Measurements from ENCODE around the gene EPS8L3.
A peak's percentile ranks its signal among the peaks of the same experiment; 100 is the strongest.
"Not testable (repeated sequence)": the region's sequence is repeated elsewhere in the genome, so short reads cannot be mapped to it uniquely, and the experiment has no call there.

Gene EPS8L3

DNA sequence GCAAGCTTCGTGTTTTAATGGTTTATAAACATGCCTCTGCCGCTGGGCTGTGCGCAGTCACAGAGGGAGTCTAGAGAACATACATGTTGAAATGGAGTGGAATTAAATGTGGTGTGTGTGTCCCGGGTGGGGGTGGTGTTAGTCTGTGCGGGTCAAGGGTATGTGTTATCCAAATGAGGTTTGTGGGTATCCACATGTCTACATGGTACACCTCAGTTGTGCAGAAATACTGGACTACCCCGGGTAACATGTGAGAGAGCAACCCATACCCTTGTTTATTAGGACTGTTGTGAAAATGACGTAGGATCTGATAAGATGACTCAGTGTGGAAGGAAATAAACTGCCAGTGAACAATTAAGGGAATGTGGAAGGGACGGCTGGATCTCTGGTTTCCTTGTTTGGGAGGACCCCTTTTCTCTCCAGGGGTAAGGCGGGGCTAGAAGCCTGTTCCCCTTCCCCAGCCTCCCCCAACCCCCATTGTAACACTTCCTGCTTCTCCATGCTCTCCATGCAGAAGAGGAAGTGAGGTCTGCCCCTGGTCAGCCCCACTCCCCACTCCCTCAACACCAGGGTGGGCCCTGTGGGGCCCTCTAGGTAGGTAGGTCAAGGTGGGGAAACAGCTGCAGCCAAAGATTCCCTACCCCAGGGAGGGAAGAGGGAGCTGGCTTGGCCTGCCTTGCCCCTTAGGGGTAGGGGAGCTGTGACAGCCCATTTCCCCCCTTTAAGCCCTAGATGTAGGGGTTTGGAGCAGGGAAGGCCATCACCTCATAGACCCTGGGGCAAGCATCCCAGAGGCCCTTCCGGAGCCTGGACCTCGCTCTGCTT lies 690 bp downstream of the EPS8L3 start:
- no peak for DNase-seq

DNA sequence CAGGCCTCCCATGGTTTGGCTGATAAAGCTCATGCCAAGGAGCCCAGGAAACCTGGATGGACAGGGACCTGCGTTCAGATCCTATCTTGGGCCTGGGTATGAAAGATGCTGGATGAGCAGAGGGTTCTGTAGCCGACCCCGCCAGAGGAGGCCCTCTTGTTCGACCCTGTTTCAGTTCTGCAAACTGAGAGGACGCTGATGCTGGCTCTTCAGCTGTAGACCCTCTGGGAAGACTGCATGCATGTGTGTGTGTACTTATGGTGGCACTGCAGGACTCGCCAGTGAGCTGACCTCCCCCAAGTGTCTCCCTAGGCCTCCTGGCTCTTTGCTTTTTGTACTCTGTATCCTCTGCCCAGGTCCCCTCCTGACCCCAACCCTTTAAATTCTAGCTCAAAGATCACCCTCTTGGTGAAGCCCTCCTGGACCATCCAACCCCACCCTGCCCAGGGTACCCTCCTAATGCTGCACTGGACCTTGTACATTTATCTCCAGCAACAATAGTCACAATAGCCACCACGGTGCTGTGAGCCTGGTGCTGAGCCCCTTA lies 1.6 kb downstream of the EPS8L3 start:
- no peak for DNase-seq

DNA sequence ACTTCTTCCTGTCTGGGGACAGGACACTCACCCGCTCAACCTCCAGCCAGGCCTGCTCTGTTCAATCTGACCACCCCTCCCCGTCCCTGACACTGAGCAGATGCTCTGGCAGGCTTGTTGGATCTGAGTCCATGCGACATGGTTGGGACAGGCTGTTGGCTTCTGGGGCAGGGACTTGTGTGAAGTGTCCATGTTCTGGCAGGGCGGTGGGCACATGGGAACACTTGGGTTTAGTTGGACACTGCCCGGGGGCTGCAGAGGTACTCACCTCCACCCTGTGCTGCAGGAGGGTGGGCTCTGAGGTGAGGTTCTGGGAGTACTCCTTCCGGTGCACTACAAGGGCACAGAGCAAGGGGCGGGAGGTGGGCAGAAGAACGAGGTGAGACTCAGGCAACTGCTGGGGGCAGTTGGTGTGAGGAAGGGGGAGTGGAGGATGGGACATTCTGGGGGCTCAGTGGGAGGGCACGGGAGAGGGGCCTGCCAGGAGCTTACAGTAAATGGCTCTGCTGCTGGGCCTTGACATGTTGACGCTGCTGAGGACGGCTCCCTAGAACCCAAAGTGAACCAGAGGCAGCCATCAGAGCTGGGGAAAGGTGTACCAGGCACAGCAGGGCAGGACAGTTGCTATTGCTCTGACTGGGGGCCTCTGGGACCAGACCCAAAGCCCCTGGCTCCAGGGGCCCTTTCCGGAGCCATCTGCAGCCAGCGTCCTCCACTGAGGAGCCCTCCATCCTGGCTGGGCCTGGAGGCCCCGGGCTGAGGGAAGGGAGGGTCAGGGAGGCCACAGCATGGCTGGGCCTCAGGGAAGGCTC lies 2.3 kb downstream of the EPS8L3 start:
- DNase-seq: no peak

DNA sequence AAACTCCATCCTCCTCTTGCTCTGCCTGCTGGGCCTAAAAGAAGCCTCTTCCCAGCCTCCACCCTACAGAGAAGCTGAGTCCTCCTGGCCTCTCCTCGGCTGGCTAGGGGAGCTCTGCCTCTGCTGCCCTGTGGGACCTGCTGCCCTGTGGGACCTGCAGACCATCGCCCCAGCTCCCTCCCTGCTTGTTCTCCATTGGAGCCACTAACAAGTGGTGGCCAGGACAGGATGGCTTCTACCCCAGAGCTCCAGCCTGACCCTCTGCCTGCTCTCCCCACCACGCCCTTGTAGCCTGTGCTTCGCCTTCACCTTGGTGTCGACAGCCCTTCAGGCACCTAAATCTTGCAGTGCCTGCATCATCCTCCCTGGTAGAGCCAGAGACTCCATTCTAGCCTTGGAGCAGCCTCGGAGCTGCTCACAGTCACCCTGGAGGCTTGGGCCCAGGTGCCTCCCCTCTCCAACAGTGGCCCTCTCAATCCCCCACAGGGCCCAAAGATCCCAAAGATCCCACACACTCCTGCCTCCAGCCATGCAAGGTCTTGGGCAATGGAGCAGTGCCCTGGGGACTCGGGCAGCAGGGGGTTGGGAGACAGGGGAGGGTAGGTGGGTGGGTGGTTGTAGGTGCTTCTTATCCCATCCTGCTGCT lies 3.0 kb downstream of the EPS8L3 start:
- no peak for DNase-seq

DNA sequence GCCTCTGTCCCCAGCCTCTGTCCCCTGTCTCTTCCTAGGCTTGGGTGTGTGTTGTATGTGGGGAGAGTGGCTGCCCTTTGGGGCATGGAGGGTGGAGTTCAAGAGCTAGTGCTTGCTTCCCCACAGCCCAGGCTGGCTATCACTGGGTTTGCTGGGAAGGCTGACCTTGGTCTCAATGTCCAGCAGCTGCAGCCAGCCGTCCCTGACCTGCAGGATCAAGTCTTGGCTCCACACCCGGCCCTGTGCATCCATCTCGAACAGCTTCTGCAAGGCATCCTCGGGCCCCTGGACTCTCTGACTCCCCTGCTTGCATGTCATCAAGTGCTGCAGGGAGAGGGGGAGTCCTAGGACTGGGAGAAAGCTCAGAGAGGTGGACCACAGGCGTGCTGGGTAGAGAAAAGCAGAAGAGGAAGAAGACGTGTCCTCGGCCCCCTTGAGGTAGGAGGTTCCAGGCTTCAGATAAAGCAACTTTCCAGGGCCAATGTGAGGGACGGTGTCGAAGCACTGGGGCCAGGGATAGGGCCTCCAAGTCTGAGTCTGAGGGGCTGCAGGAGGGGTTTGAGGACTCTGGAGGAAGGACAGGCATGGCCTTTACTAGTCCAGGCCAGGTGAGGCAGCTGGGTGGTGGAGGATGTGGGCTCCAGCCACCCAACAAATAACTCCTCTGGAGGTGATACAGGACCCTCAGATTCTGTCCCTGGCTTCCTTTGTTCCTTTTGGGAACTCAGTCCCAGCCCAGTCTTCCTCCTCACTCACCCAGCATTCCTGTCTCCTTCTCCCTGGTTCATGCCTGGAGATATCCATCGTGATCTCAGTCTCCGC lies 4.0 kb downstream of the EPS8L3 start:
- no peak for DNase-seq

DNA sequence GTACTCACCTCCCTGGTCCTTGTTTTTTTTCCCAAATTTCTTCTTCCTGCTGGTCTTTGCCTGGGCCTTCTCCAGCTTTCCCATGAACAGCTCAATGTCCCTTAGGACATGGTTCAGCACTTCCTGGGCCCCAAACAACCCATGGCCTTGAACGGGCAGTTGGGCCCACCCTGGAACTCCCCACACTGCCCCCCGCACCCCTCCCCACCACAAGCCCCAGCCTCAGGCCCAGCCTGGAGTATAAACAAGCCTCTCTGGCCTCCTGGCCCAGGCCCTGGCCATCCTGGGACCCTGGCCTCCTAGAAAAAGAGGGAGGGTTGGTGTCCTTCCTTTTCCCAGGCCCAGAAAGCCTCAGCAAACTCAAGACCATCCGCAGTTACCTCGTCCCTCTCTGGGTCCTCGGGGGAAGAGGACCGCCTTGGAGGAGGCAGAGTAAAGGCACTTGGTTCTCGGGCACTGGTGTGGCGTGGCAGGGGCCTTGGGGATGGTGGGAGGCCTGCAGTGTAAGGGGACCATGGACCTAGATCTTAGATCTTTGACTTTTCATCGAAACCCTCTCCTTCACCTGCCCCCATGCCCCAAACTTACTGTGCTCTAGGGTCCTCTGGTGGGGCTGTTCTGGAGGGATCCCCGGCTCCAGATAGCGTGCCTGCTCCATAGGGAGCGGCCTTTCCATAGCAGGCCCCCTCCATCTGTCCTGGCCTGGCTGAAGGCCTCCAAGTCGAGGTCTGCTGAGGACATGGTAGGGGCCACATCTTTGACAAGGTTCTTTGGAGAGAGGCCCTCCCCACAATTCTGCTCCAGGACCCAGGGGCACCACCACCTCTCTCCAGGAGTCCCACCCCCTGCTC lies 5.6 kb downstream of the EPS8L3 start:
- DNase-seq: no peak

DNA sequence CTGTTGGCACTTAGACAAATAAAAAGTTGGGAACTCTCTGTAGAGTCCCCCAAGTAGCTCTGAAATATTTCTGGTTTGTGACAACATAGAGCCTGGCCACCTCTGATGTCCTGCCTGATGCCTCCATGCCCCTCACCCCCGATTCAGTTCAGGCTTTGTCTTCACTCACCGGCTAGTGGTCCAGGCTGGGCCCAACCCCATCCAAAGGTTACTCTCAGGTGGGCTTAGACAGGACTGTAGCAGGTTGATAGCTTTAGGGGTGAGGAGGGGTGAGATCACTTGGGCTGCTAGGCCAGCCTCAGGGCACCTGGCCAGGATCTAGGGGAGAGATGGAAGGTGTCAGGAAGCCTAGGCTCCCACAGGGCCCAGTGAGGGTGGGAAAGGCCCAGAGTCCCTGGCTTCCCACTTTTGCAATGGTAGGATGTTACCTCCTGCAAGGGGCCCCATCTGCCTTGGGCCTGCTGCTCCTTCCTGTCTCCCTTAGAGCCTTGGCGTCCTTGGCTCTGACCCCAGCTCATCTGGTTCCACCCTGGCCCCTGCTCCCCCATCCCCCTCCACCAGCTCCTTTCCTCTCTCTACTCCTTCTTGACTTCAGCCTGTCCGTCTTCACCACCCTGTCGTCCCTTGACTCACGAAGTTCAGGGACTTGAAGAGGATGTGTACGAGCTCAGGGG lies 6.7 kb downstream of the EPS8L3 start:
- DNase-seq: no peak

DNA sequence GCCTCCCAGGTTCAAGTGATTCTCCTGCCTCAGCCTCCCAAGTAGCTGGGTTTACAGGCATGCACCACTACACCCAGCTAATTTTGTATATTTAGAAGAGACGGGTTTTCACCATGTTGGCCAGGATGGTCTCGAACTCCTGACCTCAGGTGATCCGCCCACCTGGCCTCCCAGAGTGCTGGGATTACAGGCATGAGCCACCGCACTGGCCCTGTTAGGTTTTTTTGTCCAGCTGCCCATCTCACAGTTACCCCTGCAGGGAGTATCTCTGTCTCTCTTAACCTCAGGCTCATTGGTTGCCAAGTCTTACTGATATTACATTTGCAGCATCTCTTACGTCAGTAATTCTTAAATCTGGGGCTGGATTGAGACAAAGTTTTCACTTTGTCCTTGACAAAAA lies 7.4 kb downstream of the EPS8L3 start:
- DNase-seq: not testable (repeated sequence)

DNA sequence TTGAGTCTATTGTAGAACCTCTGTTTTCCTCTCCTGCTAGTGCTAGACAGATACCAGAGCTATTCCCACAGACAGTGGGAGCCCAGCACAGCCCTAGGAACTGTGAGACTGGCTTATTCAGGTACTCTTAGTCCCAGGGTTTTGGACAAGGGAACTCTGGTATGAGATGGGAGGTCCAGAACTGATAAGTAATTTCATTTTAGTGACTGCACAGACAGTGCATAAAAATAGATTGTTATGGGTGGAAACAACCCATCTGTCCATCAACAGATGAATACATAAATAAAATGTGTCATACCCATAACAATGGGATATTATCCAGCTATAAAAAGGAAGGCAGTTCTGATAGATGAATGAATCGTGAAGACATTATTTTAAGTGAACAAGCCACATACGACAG lies 9.0 kb downstream of the EPS8L3 start:
- no peak for DNase-seq

DNA sequence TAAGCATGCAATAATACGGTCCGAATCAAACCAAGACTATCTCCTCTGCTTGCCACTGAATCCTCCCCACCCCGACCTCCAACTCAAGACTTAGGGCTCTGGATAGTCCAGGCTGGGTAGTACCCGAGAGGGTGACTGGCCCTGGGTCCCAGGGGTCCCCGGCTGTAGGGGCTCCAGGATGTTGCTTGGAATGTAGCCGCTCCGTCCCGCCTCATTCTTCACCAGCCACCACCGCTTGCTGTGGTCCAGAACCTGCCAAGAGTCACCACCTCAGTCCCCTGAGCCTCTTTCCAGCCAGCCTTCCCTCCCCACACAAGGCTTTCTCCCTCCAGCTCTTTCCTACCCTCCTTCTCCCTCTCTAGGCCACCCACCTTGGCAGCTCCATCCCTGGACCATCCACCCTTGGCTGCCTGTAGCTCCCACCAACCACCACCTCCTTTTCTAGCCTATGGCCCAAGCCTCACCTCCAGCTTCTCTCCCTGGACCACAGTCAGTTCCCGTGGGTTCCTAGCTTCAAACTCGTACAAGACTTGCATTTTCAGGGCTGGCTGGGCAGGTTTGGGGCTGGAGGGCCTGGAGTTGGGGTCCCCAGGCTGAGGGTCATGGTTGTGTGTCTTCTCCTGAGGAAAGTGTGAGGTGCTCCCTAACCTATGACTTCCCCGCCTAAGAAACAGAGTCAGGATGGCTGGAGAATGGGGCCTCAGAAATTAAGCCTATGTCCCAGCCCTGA lies 12.0 kb downstream of the EPS8L3 start:
- DNase-seq: no peak

DNA sequence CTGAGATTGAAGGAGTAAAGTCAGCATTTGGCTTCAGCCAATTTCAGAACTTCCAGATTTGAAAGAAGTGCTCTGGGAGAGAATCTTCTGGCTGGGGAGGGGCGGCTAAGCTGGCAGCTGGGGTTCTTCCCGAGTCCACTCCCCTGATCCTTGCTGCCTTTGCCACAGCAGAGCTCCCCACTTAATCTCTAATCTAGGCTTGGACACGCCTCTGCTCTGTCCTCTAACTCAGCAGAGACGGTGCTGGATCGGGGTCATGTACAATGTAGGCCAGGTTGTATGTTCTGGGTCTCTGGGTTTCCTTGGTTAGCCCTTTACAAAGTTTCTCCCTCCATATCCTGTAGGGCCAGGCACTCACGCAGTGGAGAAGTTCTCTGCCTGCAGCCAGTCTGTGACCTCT lies 12.8 kb downstream of the EPS8L3 start:
- no peak for DNase-seq

DNA sequence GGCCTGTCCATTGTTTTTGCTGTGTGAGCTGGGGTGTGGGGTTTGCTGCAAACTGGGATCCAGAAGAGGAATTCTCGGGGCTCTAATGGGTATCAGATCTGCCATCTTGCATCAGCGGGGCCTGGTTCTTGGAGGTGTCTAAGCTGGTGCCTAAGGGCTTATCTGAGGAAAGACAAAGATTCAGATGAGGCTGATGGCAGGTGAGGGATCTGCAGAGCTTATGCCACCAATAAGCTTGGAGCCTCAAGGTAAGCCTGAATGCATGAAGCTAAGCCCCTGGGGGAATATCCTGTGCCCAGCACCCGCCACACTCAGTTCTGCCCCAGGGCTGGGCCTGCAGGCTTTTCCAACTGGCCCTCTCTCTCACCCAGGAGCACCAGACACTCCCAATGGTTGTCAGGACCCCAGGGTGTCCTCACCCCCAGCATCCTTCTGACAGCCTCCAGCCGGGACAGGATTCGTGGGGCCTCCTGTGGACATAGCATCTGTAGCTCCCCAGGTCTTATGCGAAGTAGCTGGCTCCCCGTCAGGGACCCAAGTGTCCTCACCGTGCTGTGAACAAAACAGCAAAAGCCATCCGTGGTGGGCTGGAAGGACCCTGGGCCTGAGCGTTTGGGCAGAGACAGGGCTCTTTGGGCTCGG lies 13.4 kb downstream of the EPS8L3 start:
- no peak for DNase-seq

DNA sequence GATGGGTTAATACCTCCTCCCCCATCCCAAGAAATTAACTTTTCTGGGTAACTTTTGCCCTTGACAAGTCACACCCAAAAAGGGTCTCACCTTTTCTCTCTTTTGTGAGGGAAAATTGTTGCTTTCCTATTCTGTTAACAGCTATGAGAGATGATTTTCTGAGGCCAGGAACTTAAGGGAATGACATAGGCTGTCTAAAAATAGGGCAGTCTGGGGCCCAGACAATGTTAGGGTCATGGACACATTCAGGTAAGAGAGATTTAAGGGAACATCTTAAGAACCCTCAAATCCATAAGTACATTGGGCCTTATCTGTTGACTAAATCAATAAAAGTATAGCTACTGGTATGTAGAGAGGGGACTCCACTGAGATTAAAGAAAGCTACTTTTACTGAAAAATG lies 14.5 kb downstream of the EPS8L3 start:
- no peak for DNase-seq

DNA sequence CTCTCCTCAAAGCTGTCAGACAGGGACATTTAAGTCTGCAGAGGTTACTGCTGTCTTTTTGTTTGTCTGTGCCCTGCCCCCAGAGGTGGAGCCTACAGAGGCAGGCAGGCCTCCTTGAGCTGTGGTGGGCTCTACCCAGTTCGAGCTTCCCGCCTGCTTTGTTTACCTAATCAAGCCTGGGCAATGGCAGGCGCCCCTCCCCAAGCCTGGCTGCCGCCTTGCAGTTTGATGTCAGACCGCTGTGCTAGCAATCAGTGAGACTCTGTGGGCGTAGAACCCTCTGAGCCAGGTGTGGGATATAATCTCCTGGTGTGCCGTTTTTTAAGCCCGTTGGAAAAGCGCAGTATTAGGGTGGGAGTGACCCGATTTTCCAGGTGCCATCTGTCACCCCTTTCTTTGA lies 15.4 kb downstream of the EPS8L3 start:
- DNase-seq: not testable (repeated sequence)

DNA sequence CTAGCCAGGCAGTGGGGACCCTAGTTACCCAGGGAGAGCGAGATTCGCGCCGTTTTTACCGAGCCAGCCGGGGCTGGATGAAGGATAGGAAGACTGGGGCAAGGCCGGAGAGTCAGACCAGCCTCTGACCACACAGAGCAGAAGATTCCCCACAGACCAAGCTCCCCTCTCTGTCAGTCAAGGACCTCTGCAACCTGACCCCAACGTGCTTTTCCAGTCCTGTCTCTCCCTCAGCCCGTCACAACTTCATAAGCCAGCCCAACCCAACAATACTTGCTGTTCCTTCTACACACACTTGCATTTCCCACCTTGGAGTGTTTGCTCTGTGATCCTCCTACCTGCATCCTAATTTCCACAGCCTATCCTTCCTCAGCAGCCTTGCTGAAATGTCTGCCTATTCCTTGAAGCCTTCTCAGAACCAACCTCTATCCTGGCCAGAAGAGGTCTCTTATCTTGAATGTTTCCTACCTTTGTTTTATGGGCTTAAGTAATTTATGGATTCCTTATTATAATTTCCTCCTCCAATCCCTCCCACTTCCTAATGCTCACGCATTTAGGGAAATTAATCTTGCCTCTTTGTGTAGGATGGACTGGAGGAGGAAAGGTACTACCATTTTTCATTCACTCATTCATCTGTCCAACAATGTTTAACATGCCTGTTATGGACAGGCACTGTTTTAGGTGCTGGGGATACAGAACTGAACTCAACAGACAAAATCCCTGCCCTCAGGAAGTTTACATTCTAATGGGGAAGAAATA lies 22.9 kb downstream of the EPS8L3 start, which contains the start of gene GSTM3:
Gene GSTM3, minus strand, starts transcription at position 424 of the 759 bp plus-strand sequence. CDS start 751 bp downstream, outside the sequence.
- DNase-seq: no peak

DNA sequence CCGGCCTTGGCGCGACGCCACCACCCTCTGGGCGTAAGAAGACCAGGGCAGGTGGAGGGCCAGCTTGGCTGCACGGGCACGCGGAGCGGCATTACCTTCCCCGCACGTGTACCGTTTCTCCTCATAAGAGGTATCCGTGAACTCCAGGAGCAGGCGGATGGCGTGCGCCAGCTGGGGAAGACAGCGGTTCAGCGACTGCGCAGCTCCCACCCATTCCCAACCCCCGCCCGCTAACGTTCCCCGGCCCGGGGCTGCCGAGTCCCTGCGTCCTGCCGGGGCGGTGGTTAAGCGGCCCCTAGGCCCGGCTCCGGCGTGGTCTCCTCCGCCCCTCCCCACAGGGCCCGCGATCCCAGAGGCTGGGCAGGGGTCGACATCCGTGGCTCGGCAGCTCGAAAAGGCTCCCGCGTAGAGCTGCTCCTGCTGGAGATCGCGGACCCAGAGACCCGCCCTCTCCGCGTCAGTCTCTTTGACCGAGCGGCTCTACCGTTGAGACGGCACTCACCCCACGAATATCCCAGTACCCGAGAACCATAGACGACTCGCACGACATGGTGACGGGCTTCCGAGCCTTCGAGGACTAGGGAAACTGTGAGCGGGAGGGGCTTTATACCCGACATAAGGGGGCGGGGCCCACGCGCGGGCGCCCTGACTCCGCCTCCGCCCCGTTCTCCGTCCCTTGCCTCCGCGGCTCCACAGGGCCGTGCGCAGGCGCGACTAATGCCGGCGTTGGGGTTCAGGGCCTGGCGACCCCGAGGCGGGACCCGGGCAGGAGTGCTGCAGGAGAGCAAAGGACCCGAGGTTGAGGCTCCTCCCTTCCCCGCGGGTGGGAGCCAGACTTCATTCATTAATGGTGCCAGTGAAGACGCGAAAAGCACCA lies 23.7 kb downstream of the EPS8L3 start:
- DNase-seq: peak; percentile 62 to 83 (median 71)

DNA sequence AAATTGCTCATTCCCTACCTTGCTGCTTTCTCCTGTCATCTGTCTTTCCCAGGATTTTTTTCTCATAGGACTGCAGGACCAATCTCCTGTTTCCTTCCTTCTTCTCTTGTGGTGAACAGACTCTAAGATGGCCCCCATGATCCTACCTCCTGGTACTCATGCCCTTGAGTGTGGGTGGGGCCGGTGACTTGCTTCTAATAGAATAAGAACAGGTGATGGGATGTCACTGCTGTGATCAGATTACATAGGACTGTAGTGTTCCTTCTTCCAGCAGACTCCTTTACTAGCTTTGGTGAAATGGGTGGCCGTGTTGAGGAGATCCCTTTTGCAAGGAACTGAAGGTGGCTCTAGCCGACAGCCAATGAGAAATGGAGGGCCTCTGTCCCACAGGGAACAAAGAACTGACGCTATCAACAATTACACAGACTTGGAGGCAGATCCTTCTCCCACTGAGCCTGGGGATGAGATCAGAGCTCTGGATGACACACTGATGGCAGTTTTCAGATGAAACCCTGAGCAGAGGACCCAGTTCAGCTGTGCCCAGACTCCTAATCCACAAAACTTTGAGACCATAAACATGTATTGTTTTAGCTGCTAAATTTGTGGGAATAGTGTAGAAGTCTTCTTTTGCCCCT lies 30.4 kb downstream of the EPS8L3 start:
- DNase-seq: no peak
